ENCODE measurements around the gene PIH1D1. TPM values are rescaled to one million over a fixed set of nuclear protein-coding genes. Genes with fewer than 3 reads are reported as not detected.

Gene PIH1D1
- total RNA-seq, 2 experiments from 2014 or later = 145 to 151 TPM

DNA sequence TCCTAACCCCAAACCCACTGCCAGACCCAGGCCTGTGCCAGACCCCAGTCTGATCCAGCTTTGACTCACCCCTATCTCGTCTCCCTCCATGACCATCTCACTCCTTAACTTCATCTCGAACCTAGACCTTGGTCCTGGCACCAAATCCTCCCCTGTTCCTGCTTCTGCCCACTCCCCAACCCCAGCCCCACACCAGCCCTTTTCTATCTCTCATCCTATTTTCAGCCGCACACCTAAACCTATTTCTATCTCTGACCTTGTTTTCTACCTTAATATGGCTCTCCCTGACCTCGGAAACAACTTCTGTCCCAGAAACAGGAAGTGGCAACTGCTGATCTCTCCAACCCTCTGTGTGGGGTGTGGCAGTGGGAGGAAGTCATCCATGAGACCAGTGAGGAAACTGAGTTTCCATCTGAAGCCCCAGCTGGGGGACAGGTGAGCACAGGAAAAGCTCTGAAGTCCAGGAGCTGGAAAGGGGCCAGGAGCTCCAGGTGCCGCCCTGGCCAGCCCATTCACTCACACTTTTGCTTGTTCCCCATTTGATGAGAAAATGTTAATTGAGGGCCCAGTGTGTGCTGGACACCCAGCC is 42.1 kb downstream of the PIH1D1 start:
- ChIA-PET POLR2A (interaction anchor here (0.6 to 3.9 kb wide), 5 partner anchors 11 to 44 kb away, joined by 4 to 20 read pairs (median 6); partner anchors contain the start of genes ALDH16A1, PIH1D1 and SLC17A7), CTCF (interaction anchor here (0.7 to 1.6 kb wide), 3 partner anchors 18 to 82 kb away, joined by 3 to 6 read pairs (median 3); no protein-coding TSS in a partner anchor)
- peak overlapping the region; percentile 11 for H3K4me3 ChIP-seq (ENCODE audit: low read length)
- Mint-ChIP-seq H3K36me3 (ENCODE audit: low read depth) (no peaks in the 10 kb centered on the region), H3K4me1 (ENCODE audit: low read depth) (peaks cover 67% of the 10 kb centered on the region), H3K27ac (peak overlapping the region; percentile 82), H3K27me3 (no peaks in the 10 kb centered on the region), H3K4me3 (peak overlapping the region; percentile 49), H3K9me3 (no peaks in the 10 kb centered on the region)
- H3K27me3 ChIP-seq (ENCODE audit: control insufficient read depth in 1 of 2, insufficient read depth in 2 of 2, low read length in 2 of 2) = no peaks in the 10 kb centered on the region
- peaks cover 72% of the 10 kb centered on the region for H3K4me1 ChIP-seq (ENCODE audit: insufficient read depth, low read length)
- H3K36me3 ChIP-seq (ENCODE audit: insufficient read depth, low read length) = no peaks in the 10 kb centered on the region
- intact Hi-C loops (cut with DNase I, micrococcal nuclease) = loop anchor here in 1 of 2 experiments (2.0 kb wide), 1 partner anchor 13 kb away; the partner anchor contains the start of gene PTH2
- ATAC-seq (ENCODE audit: poor library complexity) (peak; percentile 61), DNase-seq (peak in 4 of 14 experiments; percentile 42 to 75 (median 57))
- peak overlapping the region; percentile 17 to 65 for H3K27ac ChIP-seq (ENCODE audit: low read depth in 1 of 2, low read length in 2 of 2)
- H3K9me3 ChIP-seq (ENCODE audit: control insufficient read depth in 1 of 2, insufficient read depth in 1 of 2, low read length in 2 of 2) = no peaks in the 10 kb centered on the region
- TF ChIP-seq, protein P1, sequence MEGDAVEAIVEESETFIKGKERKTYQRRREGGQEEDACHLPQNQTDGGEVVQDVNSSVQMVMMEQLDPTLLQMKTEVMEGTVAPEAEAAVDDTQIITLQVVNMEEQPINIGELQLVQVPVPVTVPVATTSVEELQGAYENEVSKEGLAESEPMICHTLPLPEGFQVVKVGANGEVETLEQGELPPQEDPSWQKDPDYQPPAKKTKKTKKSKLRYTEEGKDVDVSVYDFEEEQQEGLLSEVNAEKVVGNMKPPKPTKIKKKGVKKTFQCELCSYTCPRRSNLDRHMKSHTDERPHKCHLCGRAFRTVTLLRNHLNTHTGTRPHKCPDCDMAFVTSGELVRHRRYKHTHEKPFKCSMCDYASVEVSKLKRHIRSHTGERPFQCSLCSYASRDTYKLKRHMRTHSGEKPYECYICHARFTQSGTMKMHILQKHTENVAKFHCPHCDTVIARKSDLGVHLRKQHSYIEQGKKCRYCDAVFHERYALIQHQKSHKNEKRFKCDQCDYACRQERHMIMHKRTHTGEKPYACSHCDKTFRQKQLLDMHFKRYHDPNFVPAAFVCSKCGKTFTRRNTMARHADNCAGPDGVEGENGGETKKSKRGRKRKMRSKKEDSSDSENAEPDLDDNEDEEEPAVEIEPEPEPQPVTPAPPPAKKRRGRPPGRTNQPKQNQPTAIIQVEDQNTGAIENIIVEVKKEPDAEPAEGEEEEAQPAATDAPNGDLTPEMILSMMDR (IDR thresholded peaks at IDR 0.05) = no peak

- Histone ChIP-seq H3K4me1 (ENCODE audit: insufficient read depth, low read length) (peaks cover 72% of the 10 kb centered on the region), H3K9me3 (ENCODE audit: control insufficient read depth in 1 of 2, insufficient read depth in 1 of 2, low read length in 2 of 2) (no peaks in the 10 kb centered on the region), H3K4me3 (ENCODE audit: low read length) (peak overlapping the region; percentile 11), H3K27ac (ENCODE audit: low read depth in 1 of 2, low read length in 2 of 2) (peak overlapping the region; percentile 17 to 65), H3K36me3 (ENCODE audit: insufficient read depth, low read length) (no peaks in the 10 kb centered on the region), H3K27me3 (ENCODE audit: control insufficient read depth in 1 of 2, insufficient read depth in 2 of 2, low read length in 2 of 2) (no peaks in the 10 kb centered on the region)
- intact Hi-C loops (cut with DNase I, micrococcal nuclease) = loop anchor here in 1 of 2 experiments (2.0 kb wide), 1 partner anchor 14 kb away; the partner anchor contains the start of gene PTH2
- ChIA-PET CTCF (interaction anchor here (1.6 kb wide), 1 partner anchor 81 kb away, joined by 6 read pairs; no protein-coding TSS in a partner anchor), POLR2A (interaction anchor here (1.3 to 3.9 kb wide), 4 partner anchors 11 to 43 kb away, joined by 6 to 20 read pairs (median 8); partner anchors contain the start of genes PIH1D1 and SLC17A7)
- no peaks in the 10 kb centered on the region for H3K27me3 Mint-ChIP-seq
- ATAC-seq (ENCODE audit: poor library complexity) (no peak), DNase-seq (no peak)
- peak overlapping the region; percentile 49 for H3K4me3 Mint-ChIP-seq
- peaks cover 68% of the 10 kb centered on the region for H3K4me1 Mint-ChIP-seq (ENCODE audit: low read depth)
- no peaks in the 10 kb centered on the region for H3K9me3 Mint-ChIP-seq
- peak overlapping the region; percentile 82 for H3K27ac Mint-ChIP-seq
- TF ChIP-seq, protein P1 (IDR thresholded peaks at IDR 0.05) = no peak
- H3K36me3 Mint-ChIP-seq (ENCODE audit: low read depth) = no peaks in the 10 kb centered on the region
Observed at GRCh38 chr19:49408816-49409440, 42.7 kb downstream of the PIH1D1 start.

- DNase-seq (no peak), ATAC-seq (ENCODE audit: poor library complexity) (no peak)
- Histone ChIP-seq H3K9me3 (ENCODE audit: control insufficient read depth in 1 of 2, insufficient read depth in 1 of 2, low read length in 2 of 2) (no peaks in the 10 kb centered on the region), H3K4me3 (ENCODE audit: low read length) (no peak overlapping the region), H3K27me3 (ENCODE audit: control insufficient read depth in 1 of 2, insufficient read depth in 2 of 2, low read length in 2 of 2) (no peaks in the 10 kb centered on the region), H3K4me1 (ENCODE audit: insufficient read depth, low read length) (peaks cover 70% of the 10 kb centered on the region), H3K36me3 (ENCODE audit: insufficient read depth, low read length) (no peaks in the 10 kb centered on the region), H3K27ac (ENCODE audit: low read depth in 1 of 2, low read length in 2 of 2) (no peak overlapping the region)
- Mint-ChIP-seq H3K27me3 (no peaks in the 10 kb centered on the region), H3K9me3 (no peaks in the 10 kb centered on the region), H3K27ac (peak overlapping the region; percentile 82), H3K4me1 (ENCODE audit: low read depth) (peaks cover 74% of the 10 kb centered on the region), H3K36me3 (ENCODE audit: low read depth) (no peaks in the 10 kb centered on the region), H3K4me3 (no peak overlapping the region)
- CTCF ChIA-PET = interaction anchor here (1.8 kb wide), 1 partner anchor 16 kb away, joined by 10 read pairs; no protein-coding TSS in a partner anchor
- POLR2A ChIA-PET = interaction anchor here (0.7 kb wide), 1 partner anchor 1002 kb away, joined by 3 read pairs; no protein-coding TSS in a partner anchor
- TF ChIP-seq, protein P1 (IDR thresholded peaks at IDR 0.05) = no peak
- intact Hi-C loops (cut with DNase I, micrococcal nuclease) = loop anchor here in 1 of 2 experiments (2.0 kb wide), 1 partner anchor 15 kb away; the partner anchor contains the start of gene PTH2
Observed at GRCh38 chr19:49407482-49408015, 44.1 kb downstream of the PIH1D1 start.

Data from CD4-positive, alpha-beta T cell (primary cell).